Measurements from ENCODE around the gene SPATA18.

DNA sequence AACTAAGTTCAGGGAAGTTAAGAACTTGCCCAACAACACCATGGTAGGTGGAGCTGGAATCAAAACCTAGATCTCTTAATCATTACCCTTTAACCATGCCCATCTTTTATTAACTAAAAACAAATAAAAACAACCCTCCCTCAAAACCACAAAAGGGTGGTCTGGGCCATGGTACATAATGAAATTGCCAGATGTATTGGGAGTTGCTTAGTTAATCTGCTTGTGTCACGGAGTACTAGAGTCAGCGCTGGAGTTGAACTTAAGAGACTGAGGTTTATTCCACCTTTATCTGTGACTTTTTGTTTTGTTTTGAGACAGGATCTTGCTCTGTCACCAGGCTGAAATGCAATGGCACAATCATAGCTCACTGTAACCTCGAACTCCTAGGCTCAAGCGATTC is 44.2 kb upstream of the SPATA18 start:
- TF ChIP-seq, protein P1, sequence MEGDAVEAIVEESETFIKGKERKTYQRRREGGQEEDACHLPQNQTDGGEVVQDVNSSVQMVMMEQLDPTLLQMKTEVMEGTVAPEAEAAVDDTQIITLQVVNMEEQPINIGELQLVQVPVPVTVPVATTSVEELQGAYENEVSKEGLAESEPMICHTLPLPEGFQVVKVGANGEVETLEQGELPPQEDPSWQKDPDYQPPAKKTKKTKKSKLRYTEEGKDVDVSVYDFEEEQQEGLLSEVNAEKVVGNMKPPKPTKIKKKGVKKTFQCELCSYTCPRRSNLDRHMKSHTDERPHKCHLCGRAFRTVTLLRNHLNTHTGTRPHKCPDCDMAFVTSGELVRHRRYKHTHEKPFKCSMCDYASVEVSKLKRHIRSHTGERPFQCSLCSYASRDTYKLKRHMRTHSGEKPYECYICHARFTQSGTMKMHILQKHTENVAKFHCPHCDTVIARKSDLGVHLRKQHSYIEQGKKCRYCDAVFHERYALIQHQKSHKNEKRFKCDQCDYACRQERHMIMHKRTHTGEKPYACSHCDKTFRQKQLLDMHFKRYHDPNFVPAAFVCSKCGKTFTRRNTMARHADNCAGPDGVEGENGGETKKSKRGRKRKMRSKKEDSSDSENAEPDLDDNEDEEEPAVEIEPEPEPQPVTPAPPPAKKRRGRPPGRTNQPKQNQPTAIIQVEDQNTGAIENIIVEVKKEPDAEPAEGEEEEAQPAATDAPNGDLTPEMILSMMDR (conservative IDR thresholded peaks at IDR 0.05 in 1 of 2, IDR thresholded peaks at IDR 0.05 in 1 of 2; ENCODE audit: extremely low read depth in 1 of 2, insufficient read depth in 1 of 2, low read depth in 1 of 2, low read length in 2 of 2): no peak
- TF ChIP-seq EZH2 (IDR thresholded peaks at IDR 0.05; ENCODE audit: borderline replicate concordance, low read length): no peak
